Common myeloid progenitor, CD34-positive (primary cell): ENCODE data around the gene C2CD2.
A peak's percentile ranks its signal among the peaks of the same experiment; 100 is the strongest.

ENCODE experiments used
- CTCF ChIA-PET: fragments of 350-600 bp; sonication (Branson Sonifier 250); formaldehyde crosslinking; loops from one replicate; lab custom pipeline; 2021; ENCODE audit warnings: antibody characterized with exemption; lab: Charles Lee
- POLR2A ChIA-PET: fragments of 350-600 bp; sonication (Branson Sonifier 250); formaldehyde crosslinking; loops from one replicate; lab custom pipeline; 2021; ENCODE audit warnings: antibody characterized with exemption; lab: Charles Lee
- DNase-seq, 3 donors: peaks; one replicate each; pipeline versions ENCODE4 v3.0.0 to v3.0.0-alpha.2; 2013
- H3K27ac ChIP-seq, 2 experiments: 1 replicate in 1 of 2; 2 replicates in 1 of 2; pipeline ENCODE4 v1.7.0; 2013; ENCODE audit warnings: inconsistent platforms in 2 of 2, low read length in 2 of 2, mild to moderate bottlenecking in 2 of 2, low read depth in 1 of 2, moderate library complexity in 1 of 2; ENCODE audit not compliant: severe bottlenecking in 2 of 2, insufficient read depth in 1 of 2, poor library complexity in 1 of 2
- H3K27me3 ChIP-seq, 5 experiments: replicated peaks in 2 of 5; 1 replicate in 3 of 5; 2 replicates in 2 of 5; pipeline versions ENCODE4 v1.6.1 to v1.7.0; 2013; ENCODE audit warnings: low read length in 4 of 5, mild to moderate bottlenecking in 2 of 5, moderate library complexity in 2 of 5, inconsistent platforms in 1 of 5; ENCODE audit not compliant: insufficient read depth in 5 of 5, control insufficient read depth in 4 of 5
- H3K36me3 ChIP-seq, 4 experiments: 1 replicate in 2 of 4; 2 replicates in 2 of 4; pipeline versions ENCODE4 v1.6.1 to v1.7.0; 2013; ENCODE audit warnings: low read length in 3 of 4, control low read depth in 1 of 4, mild to moderate bottlenecking in 1 of 4; ENCODE audit not compliant: control insufficient read depth in 4 of 4, insufficient read depth in 4 of 4
- H3K4me1 ChIP-seq, 4 experiments: 1 replicate in 3 of 4; 2 replicates in 1 of 4; pipeline versions ENCODE4 v1.6.1 to v1.7.1; 2013; ENCODE audit warnings: low read length in 3 of 4, mild to moderate bottlenecking in 3 of 4, control low read depth in 1 of 4, inconsistent platforms in 1 of 4, moderate library complexity in 1 of 4; ENCODE audit not compliant: control insufficient read depth in 4 of 4, insufficient read depth in 4 of 4; ENCODE audit errors: control extremely low read depth in 1 of 4
- H3K4me3 ChIP-seq, 7 experiments: 1 replicate in 4 of 7; 2 replicates in 3 of 7; pipeline versions ENCODE4 v1.5.1 to v1.7.0; 2013; ENCODE audit warnings: mild to moderate bottlenecking in 7 of 7, low read length in 6 of 7, moderate library complexity in 6 of 7, inconsistent platforms in 2 of 7, low read depth in 2 of 7, control low read depth in 1 of 7; ENCODE audit not compliant: insufficient read depth in 4 of 7, control insufficient read depth in 1 of 7; ENCODE audit errors: extremely low read depth in 1 of 7
- H3K9me3 ChIP-seq, 5 experiments: 1 replicate in 4 of 5; 2 replicates in 1 of 5; pipeline versions ENCODE4 v1.6.1 to v1.7.1; 2013; ENCODE audit warnings: low read length in 4 of 5, mild to moderate bottlenecking in 2 of 5, inconsistent platforms in 1 of 5, low read depth in 1 of 5, moderate library complexity in 1 of 5; ENCODE audit not compliant: control insufficient read depth in 4 of 5, insufficient read depth in 2 of 5; ENCODE audit errors: control extremely low read depth in 1 of 5
- WGBS: methylation state at CpG from one replicate; pipeline ENCODE4 v1.1.5; 2013; ENCODE audit not compliant: insufficient coverage; 5-methylcytosine and 5-hydroxymethylcytosine counted together

C2CD2 gene

GRCh38 chr21:41923631-41924367, 30.0 kb downstream of the C2CD2 start:
- 100% methylated on average over 1 of the region's 7 CpGs for WGBS
- H3K27ac ChIP-seq: peak overlapping the region; percentile 30 to 37

GRCh38 chr21:41923186-41923585, 30.6 kb downstream of the C2CD2 start:
- H3K27ac ChIP-seq: peak overlapping the region in 1 of 2 experiments; percentile 30
- DNase-seq: no peak
- H3K4me1 ChIP-seq: peaks cover 29 to 83% (median 80%) of the 10 kb centered on the region in 4 experiments
- H3K9me3 ChIP-seq: no peaks in the 10 kb centered on the region
- ChIA-PET CTCF (interaction anchor here (1.0 to 3.4 kb wide), 5 partner anchors 9 to 195 kb away, joined by 3 to 22 read pairs (median 8); no protein-coding TSS in a partner anchor), POLR2A (interaction anchor here (0.8 to 2.7 kb wide), 3 partner anchors 9 to 57 kb away, joined by 3 to 19 read pairs (median 12); partner anchors contain the start of gene PRDM15)
- peaks cover 3 to 15% (median 11%) of the 10 kb centered on the region in 4 experiments for H3K36me3 ChIP-seq
- no peaks in the 10 kb centered on the region for H3K27me3 ChIP-seq
- peak overlapping the region in 3 of 7 experiments; percentile 8 to 57 (median 41) for H3K4me3 ChIP-seq
- WGBS: 91% methylated on average over 6 of the region's 8 CpGs

More at GRCh38 chr21:41923631-41924367, 30.0 kb downstream of the C2CD2 start:
- Histone ChIP-seq H3K27me3 (no peaks in the 10 kb centered on the region), H3K4me1 (peaks cover 31 to 89% (median 86%) of the 10 kb centered on the region in 4 experiments), H3K36me3 (peaks cover 3 to 9% (median 6%) of the 10 kb centered on the region in 4 experiments), H3K4me3 (peak overlapping the region in 4 of 7 experiments; percentile 16 to 57 (median 43)), H3K9me3 (no peaks in the 10 kb centered on the region)
- ChIA-PET CTCF (interaction anchor here (1.0 to 3.4 kb wide), 8 partner anchors 9 to 194 kb away, joined by 3 to 22 read pairs (median 3); no protein-coding TSS in a partner anchor), POLR2A (interaction anchor here (0.8 to 2.7 kb wide), 4 partner anchors 9 to 194 kb away, joined by 3 to 19 read pairs (median 8); partner anchors contain the start of gene PRDM15)
- peak; percentile 59 to 92 (median 88) for DNase-seq

- Histone ChIP-seq H3K36me3 (peaks cover 7 to 36% (median 31%) of the 10 kb centered on the region in 4 experiments), H3K9me3 (no peaks in the 10 kb centered on the region), H3K27me3 (no peaks in the 10 kb centered on the region), H3K4me3 (peak overlapping the region in 2 of 7 experiments; percentile 16 to 52), H3K27ac (no peak overlapping the region), H3K4me1 (peaks cover 26 to 62% (median 60%) of the 10 kb centered on the region in 4 experiments)
- CTCF ChIA-PET: interaction anchor here (1.0 to 2.1 kb wide), 6 partner anchors 8 to 197 kb away, joined by 3 to 12 read pairs (median 5); no protein-coding TSS in a partner anchor
- DNase-seq: peak; percentile 50 to 88 (median 82)
- WGBS: 15% methylated on average over 4 of the region's 7 CpGs
- POLR2A ChIA-PET: no interaction called here
Observed at GRCh38 chr21:41921021-41921420, 32.8 kb downstream of the C2CD2 start.

- Histone ChIP-seq H3K27ac (no peak overlapping the region), H3K9me3 (no peaks in the 10 kb centered on the region), H3K27me3 (no peaks in the 10 kb centered on the region), H3K4me3 (no peak overlapping the region), H3K36me3 (peaks cover 12 to 40% (median 35%) of the 10 kb centered on the region in 4 experiments), H3K4me1 (peaks cover 22 to 56% (median 54%) of the 10 kb centered on the region in 4 experiments)
- CTCF ChIA-PET: interaction anchor here (0.9 to 2.1 kb wide), 8 partner anchors 9 to 198 kb away, joined by 3 to 12 read pairs (median 4); no protein-coding TSS in a partner anchor
- WGBS: 68% methylated on average over 3 of the region's 5 CpGs
- DNase-seq: no peak
- POLR2A ChIA-PET: no interaction called here
Observed at GRCh38 chr21:41920476-41920875, 33.3 kb downstream of the C2CD2 start.

- no peaks in the 10 kb centered on the region for H3K27me3 ChIP-seq
- ChIA-PET CTCF (interaction anchor here (0.9 to 2.1 kb wide), 6 partner anchors 9 to 198 kb away, joined by 3 to 12 read pairs (median 4); no protein-coding TSS in a partner anchor), POLR2A (no interaction called here)
- no peak for DNase-seq
- H3K9me3 ChIP-seq: no peaks in the 10 kb centered on the region
- H3K4me3 ChIP-seq: no peak overlapping the region
- peaks cover 12 to 44% (median 39%) of the 10 kb centered on the region in 4 experiments for H3K36me3 ChIP-seq
- 97% methylated on average over 12 of the region's 15 CpGs for WGBS
- H3K27ac ChIP-seq: no peak overlapping the region
- H3K4me1 ChIP-seq: peaks cover 21 to 50% (median 48%) of the 10 kb centered on the region in 4 experiments
Observed at GRCh38 chr21:41919666-41920398, 34.0 kb downstream of the C2CD2 start.

- POLR2A ChIA-PET: no interaction called here
- no peak for DNase-seq
- CTCF ChIA-PET: interaction anchor here (1.4 kb wide), 1 partner anchor 9 kb away, joined by 3 read pairs; no protein-coding TSS in a partner anchor
- Histone ChIP-seq H3K27me3 (no peaks in the 10 kb centered on the region), H3K36me3 (peaks cover 13 to 52% (median 47%) of the 10 kb centered on the region in 4 experiments), H3K4me3 (no peak overlapping the region), H3K27ac (no peak overlapping the region), H3K4me1 (peaks cover 15 to 39% (median 37%) of the 10 kb centered on the region in 4 experiments), H3K9me3 (no peaks in the 10 kb centered on the region)
- 99% methylated on average over 9 of the region's 15 CpGs for WGBS
Observed at GRCh38 chr21:41918561-41919358, 35.1 kb downstream of the C2CD2 start.
